Panc1 (cell line): ENCODE data around the gene TMEM200B. TPM values are rescaled to one million over a fixed set of nuclear protein-coding genes. Genes with fewer than 3 reads are reported as not detected.

Source experiments
- ATAC-seq: fragments of 200-7000 bp; cut with Tn5 transposase; 2 replicates; pipeline ENCODE4 v1.9.1; 2020; ENCODE audit warnings: mild to moderate bottlenecking, moderate library complexity
- BruUV-seq: library from RNA; stranded (reverse); fragments of 400-500 nt; replicated peaks from 2 replicates; lab custom pipeline; 2021; lab: Mats Ljungman, UMichigan
- CTCF ChIA-PET: fragments of 300-600 bp; sonication (Branson Sonifier 250); formaldehyde crosslinking; loops from one replicate; lab custom pipeline; 2022; ENCODE audit warnings: antibody characterized with exemption; lab: Charles Lee
- POLR2A ChIA-PET: fragments of 300-600 bp; sonication (Branson Sonifier 250); formaldehyde crosslinking; loops from one replicate; lab custom pipeline; 2022; ENCODE audit warnings: antibody characterized with exemption; lab: Charles Lee
- DNase-seq: peaks from one replicate; pipeline ENCODE4 v3.0.0-alpha.2; 2010; ENCODE audit warnings: low read depth, low spot score
- H3K27ac ChIP-seq: 2 replicates; pipeline ENCODE4 v1.5.1; 2011; ENCODE audit warnings: mild to moderate bottlenecking, low read length, inconsistent platforms
- H3K27me3 ChIP-seq: fragments of 200-500 bp; sonication (Bioruptor generic); 2 replicates; pipeline ENCODE4 v1.6.0; 2014; ENCODE audit warnings: low read length, inconsistent platforms; ENCODE audit not compliant: control insufficient read depth, insufficient read depth
- H3K36me3 ChIP-seq: fragments of 200-500 bp; sonication (Bioruptor generic); 2 replicates; pipeline ENCODE4 v1.5.1; 2014; ENCODE audit warnings: inconsistent platforms, mild to moderate bottlenecking, low read length, moderate library complexity; ENCODE audit not compliant: control insufficient read depth, insufficient read depth
- H3K4me1 ChIP-seq: 2 replicates; pipeline ENCODE4 v1.5.1; 2011; ENCODE audit warnings: inconsistent platforms, mild to moderate bottlenecking, low read length, moderate library complexity; ENCODE audit not compliant: control insufficient read depth, insufficient read depth
- H3K4me3 ChIP-seq, 2 experiments: 2 replicates each; pipeline ENCODE4 v1.5.1; 2011 to 2012; ENCODE audit warnings: low read depth in 2 of 2, low read length in 2 of 2, mild to moderate bottlenecking in 2 of 2, inconsistent platforms in 1 of 2, moderate library complexity in 1 of 2
- H3K9me3 ChIP-seq: fragments of 200-500 bp; sonication (Bioruptor generic); 2 replicates; pipeline ENCODE4 v1.5.1; 2014; ENCODE audit warnings: low read depth, mild to moderate bottlenecking, inconsistent platforms, low read length, moderate library complexity; ENCODE audit not compliant: control insufficient read depth, insufficient read depth
- CTCF ChIP-seq: fragments of 450-650 bp; IDR thresholded peaks from 2 replicates; pipeline ENCODE4 v1.5.1; 2017; ENCODE audit warnings: mild to moderate bottlenecking
- POLR2AphosphoS5 ChIP-seq: IDR thresholded peaks from 2 replicates; pipeline ENCODE4 v1.6.1; 2012; ENCODE audit warnings: mild to moderate bottlenecking, low read depth, low read length, moderate library complexity
- REST ChIP-seq, 2 experiments: IDR thresholded peaks; 2 replicates each; pipeline ENCODE4 v1.6.1; 2011 to 2012; ENCODE audit warnings: low read depth in 2 of 2, control low read depth in 1 of 2, low read length in 1 of 2, mild to moderate bottlenecking in 1 of 2, moderate library complexity in 1 of 2; ENCODE audit not compliant: insufficient read depth in 1 of 2
- SIN3A ChIP-seq: IDR thresholded peaks from 2 replicates; pipeline ENCODE4 v1.6.1; 2012; ENCODE audit warnings: low read depth, mild to moderate bottlenecking, low read length, moderate library complexity, borderline replicate concordance; ENCODE audit not compliant: insufficient read depth
- TCF7L2 ChIP-seq: IDR thresholded peaks from 2 replicates; pipeline ENCODE4 v1.6.1; 2011; ENCODE audit warnings: mild to moderate bottlenecking, low read depth, low read length, inconsistent platforms
- in situ Hi-C: cut with HindIII; loops from 2 replicates; pipeline ENCODE4 v1.10.0; 2016; ENCODE audit warnings: low sequenced_read_pairs, low pct_unique_long_range_greater_than_20kb
- intact Hi-C: fragments of 100-400 bp; cut with micrococcal nuclease; formaldehyde crosslinking; loops from one replicate; pipeline ENCODE4 v1.10.0; 2022; ENCODE audit not compliant: unreplicated experiment
- total RNA-seq: library from RNA; stranded (reverse); gene quantifications from one replicate; pipeline ENCODE4 v1.2.1, GENCODE V29; 2021; ENCODE audit not compliant: unreplicated experiment

The TMEM200B gene
- total RNA-seq, 1 experiment from 2014 or later: 2.1 TPM

GRCh38 chr1:29164588-29164987 lies 40.9 kb upstream of the TMEM200B start:
- BruUV-seq: no TSS peak
- in situ Hi-C loops: no loop called here
- no peak overlapping the region for H3K4me3 ChIP-seq
- no peak for TF ChIP-seq TCF7L2
- TF ChIP-seq SIN3A: no peak
- TF ChIP-seq POLR2AphosphoS5: no peak
- no peak for TF ChIP-seq REST (IDR thresholded peaks at IDR 0.05; ENCODE audit: insufficient read depth in 1 of 2, low read depth in 2 of 2, low read length in 1 of 2)
- no peak for TF ChIP-seq CTCF
- H3K4me1 ChIP-seq: no peaks in the 10 kb centered on the region
- DNase-seq: no peak
- intact Hi-C loops: no loop called here
- ChIA-PET CTCF (no interaction called here), POLR2A (no interaction called here)
- peaks cover 23% of the 10 kb centered on the region for H3K36me3 ChIP-seq
- H3K27ac ChIP-seq: no peak overlapping the region
- H3K9me3 ChIP-seq: no peaks in the 10 kb centered on the region
- no peak for ATAC-seq
- no peaks in the 10 kb centered on the region for H3K27me3 ChIP-seq

- no peaks in the 10 kb centered on the region for H3K27me3 ChIP-seq
- no peaks in the 10 kb centered on the region for H3K4me1 ChIP-seq
- in situ Hi-C loops (no loop called here), intact Hi-C loops (no loop called here)
- no peak overlapping the region for H3K4me3 ChIP-seq
- no peak for ATAC-seq
- no TSS peak for BruUV-seq
- no peaks in the 10 kb centered on the region for H3K9me3 ChIP-seq
- no peak for DNase-seq
- TF ChIP-seq SIN3A: no peak
- TF ChIP-seq REST (IDR thresholded peaks at IDR 0.05; ENCODE audit: insufficient read depth in 1 of 2, low read depth in 2 of 2, low read length in 1 of 2): no peak
- TF ChIP-seq CTCF: no peak
- TF ChIP-seq TCF7L2: no peak
- TF ChIP-seq POLR2AphosphoS5: no peak
- H3K27ac ChIP-seq: no peak overlapping the region
- peaks cover 25% of the 10 kb centered on the region for H3K36me3 ChIP-seq
- ChIA-PET POLR2A (no interaction called here), CTCF (no interaction called here)
Measured at GRCh38 chr1:29162476-29163138, 38.9 kb upstream of the TMEM200B start.
